ENCODE data around the gene DNM3.

GRCh38 chr1:171826973-171827372 lies 14.3 kb upstream of the DNM3 start:
- TF ChIP-seq, protein P1, sequence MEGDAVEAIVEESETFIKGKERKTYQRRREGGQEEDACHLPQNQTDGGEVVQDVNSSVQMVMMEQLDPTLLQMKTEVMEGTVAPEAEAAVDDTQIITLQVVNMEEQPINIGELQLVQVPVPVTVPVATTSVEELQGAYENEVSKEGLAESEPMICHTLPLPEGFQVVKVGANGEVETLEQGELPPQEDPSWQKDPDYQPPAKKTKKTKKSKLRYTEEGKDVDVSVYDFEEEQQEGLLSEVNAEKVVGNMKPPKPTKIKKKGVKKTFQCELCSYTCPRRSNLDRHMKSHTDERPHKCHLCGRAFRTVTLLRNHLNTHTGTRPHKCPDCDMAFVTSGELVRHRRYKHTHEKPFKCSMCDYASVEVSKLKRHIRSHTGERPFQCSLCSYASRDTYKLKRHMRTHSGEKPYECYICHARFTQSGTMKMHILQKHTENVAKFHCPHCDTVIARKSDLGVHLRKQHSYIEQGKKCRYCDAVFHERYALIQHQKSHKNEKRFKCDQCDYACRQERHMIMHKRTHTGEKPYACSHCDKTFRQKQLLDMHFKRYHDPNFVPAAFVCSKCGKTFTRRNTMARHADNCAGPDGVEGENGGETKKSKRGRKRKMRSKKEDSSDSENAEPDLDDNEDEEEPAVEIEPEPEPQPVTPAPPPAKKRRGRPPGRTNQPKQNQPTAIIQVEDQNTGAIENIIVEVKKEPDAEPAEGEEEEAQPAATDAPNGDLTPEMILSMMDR (IDR thresholded peaks at IDR 0.05; ENCODE audit: insufficient read depth, low read length, poor library complexity, severe bottlenecking), result no peak
- no peak for TF ChIP-seq EZH2phosphoT487 (conservative IDR thresholded peaks at IDR 0.05; ENCODE audit: low read length)
